Suprapubic skin (tissue), 4 donors: ENCODE measurements around the gene RHBDL3.

Experiments
- CTCF ChIP-seq, 2 donors: fragments of 200-600 bp in 1 of 2; fragments of 450-650 bp in 1 of 2; sonication (generic) in 1 of 2; IDR thresholded peaks; one replicate each; pipeline ENCODE4 v1.5.1; 2016 to 2019; ENCODE audit warnings: antibody characterized with exemption in 2 of 2, mild to moderate bottlenecking in 1 of 2, moderate library complexity in 1 of 2
- EP300 ChIP-seq: sonication (generic); formaldehyde crosslinking; IDR thresholded peaks from one replicate; pipeline ENCODE4 v1.6.1; 2017; ENCODE audit warnings: antibody characterized with exemption
- POLR2A ChIP-seq, 2 donors: fragments of 450-650 bp; IDR thresholded peaks; one replicate each; pipeline ENCODE4 v1.6.1; 2017; ENCODE audit warnings: antibody characterized with exemption in 2 of 2, mild to moderate bottlenecking in 2 of 2, moderate library complexity in 2 of 2
- POLR2AphosphoS5 ChIP-seq, 3 donors: sonication (generic); formaldehyde crosslinking; IDR thresholded peaks; one replicate each; pipeline ENCODE4 v1.6.1; 2017; ENCODE audit warnings: antibody characterized with exemption in 3 of 3

DNA sequence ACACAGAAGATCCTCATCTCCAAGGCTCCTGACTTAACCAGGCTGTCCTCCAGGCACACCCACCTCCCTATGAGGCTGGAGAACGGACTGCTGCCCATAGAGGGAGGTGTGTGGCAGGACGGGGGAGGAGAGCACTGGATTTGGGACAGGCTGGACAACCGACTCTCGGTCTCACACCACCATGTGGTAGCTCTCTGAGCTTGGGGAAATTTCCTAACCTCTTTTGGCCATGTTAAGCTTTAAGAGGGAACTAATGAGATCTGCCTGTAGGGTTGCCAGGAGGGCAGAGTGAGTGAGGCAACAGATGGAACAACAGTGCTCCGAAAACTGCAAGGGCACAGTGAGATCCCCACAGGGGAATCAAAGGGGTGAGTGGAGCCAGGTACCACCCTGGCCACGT lies 32.7 kb downstream of the RHBDL3 start:
- TF ChIP-seq CTCF (IDR thresholded peaks at IDR 0.05) (no peak), POLR2A (IDR thresholded peaks at IDR 0.05) (no peak), POLR2AphosphoS5 (IDR thresholded peaks at IDR 0.05) (no peak), EP300 (no peak)
